SK-N-SH (cell line): ENCODE results near the gene RAB33A. TPM values are rescaled to one million over a fixed set of nuclear protein-coding genes. Genes with fewer than 3 reads are reported as not detected.

Experiments
- CTCF ChIA-PET: fragments of 300-600, 350-600 bp; formaldehyde crosslinking; extraction: SDS; loops from one replicate; lab custom pipeline; 2021; lab: Yijun Ruan, JAX
- POLR2A ChIA-PET: fragments of 350-600 bp; sonication (Branson Sonifier 250); formaldehyde crosslinking; extraction: SDS; loops from one replicate; lab custom pipeline; 2020; ENCODE audit warnings: antibody characterized with exemption, inconsistent platforms; lab: Yijun Ruan, JAX
- DNase-seq: peaks from one replicate; pipeline ENCODE4 v3.0.0; 2012
- H2AFZ ChIP-seq: fragments of 200-600 bp; sonication (generic); 2 replicates; pipeline ENCODE4 v1.8.1; 2016; ENCODE audit warnings: antibody characterized with exemption, mild to moderate bottlenecking, low read depth
- H3F3A ChIP-seq: fragments of 200-600 bp; sonication (generic); replicated peaks from 2 replicates; pipeline ENCODE3; 2016; ENCODE audit warnings: antibody characterized with exemption, mild to moderate bottlenecking; ENCODE audit not compliant: insufficient read depth
- H3K27ac ChIP-seq, 2 experiments: fragments of 200-500 bp in 1 of 2; fragments of 200-600 bp in 1 of 2; sonication (Bioruptor generic) in 1 of 2; sonication (generic), shearing (Covaris generic) in 1 of 2; 2 replicates each; pipeline versions ENCODE4 v1.5.1 to v1.6.1; 2014 to 2016; ENCODE audit warnings: low read depth in 2 of 2, inconsistent platforms in 1 of 2, low read length in 1 of 2, mild to moderate bottlenecking in 1 of 2, mixed read lengths in 1 of 2
- H3K27me3 ChIP-seq: fragments of 200-600 bp; sonication (generic), shearing (Covaris generic); 2 replicates; pipeline ENCODE4 v1.6.1; 2016; ENCODE audit warnings: mixed run types; ENCODE audit not compliant: insufficient read depth
- H3K36me3 ChIP-seq, 2 experiments: fragments of 200-500 bp in 1 of 2; fragments of 200-600 bp in 1 of 2; sonication (Bioruptor generic) in 1 of 2; sonication (generic) in 1 of 2; replicated peaks in 1 of 2; 2 replicates each; pipeline versions ENCODE3 to v1.5.1; 2014 to 2016; ENCODE audit warnings: low read length in 1 of 2, mild to moderate bottlenecking in 1 of 2; ENCODE audit not compliant: insufficient read depth in 2 of 2, control insufficient read depth in 1 of 2
- H3K4me1 ChIP-seq, 2 experiments: fragments of 200-500 bp in 1 of 2; fragments of 200-600 bp in 1 of 2; sonication (Bioruptor generic) in 1 of 2; sonication (generic), shearing (Covaris generic) in 1 of 2; 2 replicates each; pipeline versions ENCODE4 v1.5.1 to v1.6.1; 2014 to 2016; ENCODE audit warnings: low read depth in 1 of 2, low read length in 1 of 2, mixed run types in 1 of 2; ENCODE audit not compliant: insufficient read depth in 2 of 2, control insufficient read depth in 1 of 2
- H3K4me2 ChIP-seq: fragments of 200-600 bp; sonication (generic), shearing (Covaris generic); 2 replicates; pipeline ENCODE4 v1.6.1; 2017; ENCODE audit warnings: mixed run types
- H3K4me3 ChIP-seq, 2 experiments: fragments of 200-500 bp in 1 of 2; fragments of 200-600 bp in 1 of 2; sonication (Bioruptor generic) in 1 of 2; sonication (generic), shearing (Covaris generic) in 1 of 2; 2 replicates each; pipeline versions ENCODE4 v1.5.1 to v1.8.1; 2014 to 2016; ENCODE audit warnings: low read depth in 2 of 2, inconsistent platforms in 1 of 2, low read length in 1 of 2, mild to moderate bottlenecking in 1 of 2, mixed read lengths in 1 of 2, moderate library complexity in 1 of 2
- H3K79me2 ChIP-seq: fragments of 200-600 bp; sonication (generic); 2 replicates; pipeline ENCODE4 v1.8.1; 2017; ENCODE audit warnings: mild to moderate bottlenecking; ENCODE audit not compliant: insufficient read depth
- H3K9ac ChIP-seq: fragments of 200-600 bp; sonication (generic); 2 replicates; pipeline ENCODE4 v1.6.1; 2017; ENCODE audit warnings: mixed run types
- H3K9me2 ChIP-seq: fragments of 200-600 bp; sonication (generic); 2 replicates; pipeline ENCODE4 v1.6.1; 2017; ENCODE audit warnings: mixed run types
- H3K9me3 ChIP-seq: fragments of 200-600 bp; sonication (generic); 2 replicates; pipeline ENCODE4 v1.6.1; 2017; ENCODE audit warnings: mixed run types, mild to moderate bottlenecking, moderate library complexity
- H4K20me1 ChIP-seq: fragments of 200-600 bp; sonication (generic); 2 replicates; pipeline ENCODE4 v1.6.1; 2017; ENCODE audit warnings: mild to moderate bottlenecking, mixed run types; ENCODE audit not compliant: insufficient read depth
- CHD2 ChIP-seq: fragments of 150-350 bp; IDR thresholded peaks from 2 replicates; pipeline ENCODE4 v1.6.1; 2018; ENCODE audit warnings: low read length; ENCODE audit not compliant: partially characterized antibody
- EP300 ChIP-seq, 2 experiments: IDR thresholded peaks; 2 replicates each; pipeline versions ENCODE4 v1.4.0 to v1.6.1; 2012; ENCODE audit warnings: borderline replicate concordance in 1 of 2, low read depth in 1 of 2, low read length in 1 of 2
- GATA2 ChIP-seq: sonication (generic); formaldehyde crosslinking; IDR thresholded peaks from 2 replicates; pipeline ENCODE4 v1.5.0; 2020; ENCODE audit warnings: mild to moderate bottlenecking, missing genetic modification reagents
- JUND ChIP-seq: IDR thresholded peaks from 2 replicates; pipeline ENCODE4 v1.4.0; 2012
- MXI1 ChIP-seq: IDR thresholded peaks from 2 replicates; pipeline ENCODE4 v1.6.1; 2012; ENCODE audit warnings: mild to moderate bottlenecking, low read depth, low read length, improper control_type of control experiment
- NFIC ChIP-seq: IDR thresholded peaks from 2 replicates; pipeline ENCODE4 v1.4.0; 2012; ENCODE audit warnings: borderline replicate concordance
- RAD21 ChIP-seq: IDR thresholded peaks from 2 replicates; pipeline ENCODE4 v1.6.1; 2012; ENCODE audit warnings: mild to moderate bottlenecking, low read length
- RCOR1 ChIP-seq: fragments of 150-350 bp; IDR thresholded peaks from 2 replicates; pipeline ENCODE4 v1.6.1; 2017; ENCODE audit warnings: antibody characterized with exemption, low read length
- RFX5 ChIP-seq: IDR thresholded peaks from 2 replicates; pipeline ENCODE4 v1.6.1; 2012; ENCODE audit warnings: mild to moderate bottlenecking, improper control_type of control experiment, low read length
- SIN3A ChIP-seq: IDR thresholded peaks from 2 replicates; pipeline ENCODE4 v1.6.1; 2012; ENCODE audit warnings: low read depth, mild to moderate bottlenecking, low read length, moderate library complexity, borderline replicate concordance
- TAF1 ChIP-seq: IDR thresholded peaks from 2 replicates; pipeline ENCODE4 v1.6.1; 2012; ENCODE audit warnings: low read depth, mild to moderate bottlenecking, low read length, moderate library complexity, borderline replicate concordance
- TCF12 ChIP-seq: IDR thresholded peaks from 2 replicates; pipeline ENCODE4 v1.4.0; 2012
- TEAD4 ChIP-seq: IDR thresholded peaks from 2 replicates; pipeline ENCODE4 v1.4.0; 2012; ENCODE audit warnings: mild to moderate bottlenecking, borderline replicate concordance; ENCODE audit not compliant: insufficient read depth
- YY1 ChIP-seq: IDR thresholded peaks from 2 replicates; pipeline ENCODE4 v1.4.0; 2012; ENCODE audit warnings: low read depth, mild to moderate bottlenecking
- WGBS: methylation state at CpG from one replicate; pipeline ENCODE4 v1.1.6; 2017; ENCODE audit warnings: low lambda C conversion rate; 5-methylcytosine and 5-hydroxymethylcytosine counted together
- polyA plus RNA-seq, 3 experiments: library from polyadenylated mRNA; depleted of rRNA; stranded (reverse); fragments of >200 nt; gene quantifications; 2 replicates each; pipeline ENCODE4 v1.2.3, GENCODE V29; 2012
- TF ChIP-seq, protein P1 (sequence below): fragments of 150-350 bp; IDR thresholded peaks from 2 replicates; pipeline ENCODE4 v1.6.1; 2016; ENCODE audit warnings: mild to moderate bottlenecking, low read depth, low read length
- TF ChIP-seq, protein P2 (sequence below): fragments of 200-600 bp; sonication (generic); IDR thresholded peaks from 2 replicates; pipeline ENCODE4 v1.6.1; 2017; ENCODE audit warnings: antibody characterized with exemption, mild to moderate bottlenecking, moderate library complexity
- TF ChIP-seq, protein P3 (sequence below): IDR thresholded peaks from 2 replicates; pipeline ENCODE4 v1.6.1; 2012; ENCODE audit warnings: mild to moderate bottlenecking, low read depth, low read length, moderate library complexity
- TF ChIP-seq, protein P4 (sequence below): IDR thresholded peaks from 2 replicates; pipeline ENCODE4 v1.4.0; 2012; ENCODE audit warnings: low read depth

RAB33A gene
- polyA plus RNA-seq, 1 of the 3 experiments (the other 2 are of a cell fraction) = 1.2 TPM

DNA sequence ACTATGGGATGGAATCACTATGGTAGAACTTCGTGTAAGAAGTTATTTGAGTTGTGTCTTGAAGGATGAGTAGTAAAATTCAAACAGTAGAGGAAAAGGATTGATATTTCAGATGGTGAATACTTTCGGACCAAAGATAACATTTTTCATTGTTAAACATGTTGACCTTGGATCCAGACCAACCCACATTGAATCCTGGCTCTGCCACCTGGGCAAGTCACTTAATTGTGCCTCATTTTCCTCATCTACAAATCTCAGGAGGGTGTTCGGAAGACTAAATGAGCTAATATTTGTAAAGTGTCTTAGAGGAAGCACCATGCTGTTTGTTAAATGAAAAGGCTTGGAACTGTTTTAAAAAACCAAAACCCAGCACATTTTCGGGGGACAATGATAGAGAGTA lies 4.7 kb upstream of the RAB33A start:
- no peak overlapping the region for H3K9ac ChIP-seq
- ChIA-PET POLR2A (no interaction called here), CTCF (no interaction called here)
- H2AFZ ChIP-seq = no peak overlapping the region
- no peak overlapping the region; a peak in 1 of 4 replicates for H3K27ac ChIP-seq
- H3K27me3 ChIP-seq = no peaks in the 10 kb centered on the region
- peaks cover 0 to 12% of the 10 kb centered on the region in 2 experiments; a peak in 2 of 4 replicates for H3K4me1 ChIP-seq
- H3K36me3 ChIP-seq = no peaks in the 10 kb centered on the region
- no peaks in the 10 kb centered on the region for H3K9me3 ChIP-seq
- TF ChIP-seq, protein P1, sequence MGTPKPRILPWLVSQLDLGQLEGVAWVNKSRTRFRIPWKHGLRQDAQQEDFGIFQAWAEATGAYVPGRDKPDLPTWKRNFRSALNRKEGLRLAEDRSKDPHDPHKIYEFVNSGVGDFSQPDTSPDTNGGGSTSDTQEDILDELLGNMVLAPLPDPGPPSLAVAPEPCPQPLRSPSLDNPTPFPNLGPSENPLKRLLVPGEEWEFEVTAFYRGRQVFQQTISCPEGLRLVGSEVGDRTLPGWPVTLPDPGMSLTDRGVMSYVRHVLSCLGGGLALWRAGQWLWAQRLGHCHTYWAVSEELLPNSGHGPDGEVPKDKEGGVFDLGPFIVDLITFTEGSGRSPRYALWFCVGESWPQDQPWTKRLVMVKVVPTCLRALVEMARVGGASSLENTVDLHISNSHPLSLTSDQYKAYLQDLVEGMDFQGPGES = no peak
- TF ChIP-seq, protein P2, sequence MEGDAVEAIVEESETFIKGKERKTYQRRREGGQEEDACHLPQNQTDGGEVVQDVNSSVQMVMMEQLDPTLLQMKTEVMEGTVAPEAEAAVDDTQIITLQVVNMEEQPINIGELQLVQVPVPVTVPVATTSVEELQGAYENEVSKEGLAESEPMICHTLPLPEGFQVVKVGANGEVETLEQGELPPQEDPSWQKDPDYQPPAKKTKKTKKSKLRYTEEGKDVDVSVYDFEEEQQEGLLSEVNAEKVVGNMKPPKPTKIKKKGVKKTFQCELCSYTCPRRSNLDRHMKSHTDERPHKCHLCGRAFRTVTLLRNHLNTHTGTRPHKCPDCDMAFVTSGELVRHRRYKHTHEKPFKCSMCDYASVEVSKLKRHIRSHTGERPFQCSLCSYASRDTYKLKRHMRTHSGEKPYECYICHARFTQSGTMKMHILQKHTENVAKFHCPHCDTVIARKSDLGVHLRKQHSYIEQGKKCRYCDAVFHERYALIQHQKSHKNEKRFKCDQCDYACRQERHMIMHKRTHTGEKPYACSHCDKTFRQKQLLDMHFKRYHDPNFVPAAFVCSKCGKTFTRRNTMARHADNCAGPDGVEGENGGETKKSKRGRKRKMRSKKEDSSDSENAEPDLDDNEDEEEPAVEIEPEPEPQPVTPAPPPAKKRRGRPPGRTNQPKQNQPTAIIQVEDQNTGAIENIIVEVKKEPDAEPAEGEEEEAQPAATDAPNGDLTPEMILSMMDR = no peak
- TF ChIP-seq RAD21 = no peak
- no peak for TF ChIP-seq YY1
- TF ChIP-seq NFIC = no peak
- TF ChIP-seq CHD2 = no peak
- H3K4me3 ChIP-seq = peak overlapping the region; percentile 83 to 91
- H3K79me2 ChIP-seq = peaks cover 31% of the 10 kb centered on the region
- H4K20me1 ChIP-seq = no peaks in the 10 kb centered on the region
- H3K4me2 ChIP-seq = peak overlapping the region; percentile 94
- no peaks in the 10 kb centered on the region for H3K9me2 ChIP-seq
- DNase-seq = no peak
- peaks cover 4% of the 10 kb centered on the region for H3F3A ChIP-seq
- 47% methylated on average over 4 of the region's 4 CpGs for WGBS

DNA sequence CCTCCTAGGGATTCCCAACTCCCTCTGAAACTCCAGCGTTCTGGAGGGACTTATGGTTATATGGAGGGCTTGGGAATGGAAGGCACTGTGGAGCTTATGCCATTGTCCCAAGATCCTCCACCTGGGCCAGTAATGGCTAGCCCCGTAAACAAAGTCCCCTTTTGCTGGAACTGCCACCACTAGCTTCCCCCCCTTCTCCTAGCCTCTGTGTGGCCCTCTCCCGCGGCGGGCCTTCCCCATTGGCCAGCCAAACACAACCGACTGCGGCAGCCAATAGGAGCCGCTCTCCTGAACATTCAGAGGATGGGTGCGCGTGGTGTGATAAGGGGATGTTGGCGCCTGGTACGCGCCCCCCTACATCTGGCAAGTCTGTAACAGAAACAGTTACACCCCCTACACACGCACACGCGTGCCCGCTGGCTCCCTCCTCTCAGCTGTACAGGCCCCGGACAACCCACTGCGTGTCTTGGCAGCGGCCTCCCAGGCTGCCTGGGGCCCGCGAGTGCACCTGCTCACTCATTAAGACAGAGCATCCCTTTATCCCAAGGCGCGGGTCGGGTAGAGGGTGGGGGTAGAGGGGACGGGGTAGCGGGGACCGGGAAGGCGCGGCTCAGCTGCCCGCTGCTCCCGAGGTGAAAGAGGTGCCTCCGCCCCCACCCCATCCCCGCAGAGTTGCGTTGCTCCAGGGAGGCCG lies 863 bp upstream of the RAB33A start:
- no peak overlapping the region; the same call in 1 of the 2 replicates for H2AFZ ChIP-seq
- CTCF ChIA-PET = interaction anchor here (1.3 to 3.5 kb wide), 4 partner anchors 21 to 90 kb away, joined by 3 to 21 read pairs (median 4); no protein-coding TSS in a partner anchor
- no peak overlapping the region for H3K9ac ChIP-seq
- H3K27ac ChIP-seq = peak overlapping the region in 1 of 2 experiments; percentile 94; a peak in 2 of 4 replicates
- TF ChIP-seq, protein P3, sequence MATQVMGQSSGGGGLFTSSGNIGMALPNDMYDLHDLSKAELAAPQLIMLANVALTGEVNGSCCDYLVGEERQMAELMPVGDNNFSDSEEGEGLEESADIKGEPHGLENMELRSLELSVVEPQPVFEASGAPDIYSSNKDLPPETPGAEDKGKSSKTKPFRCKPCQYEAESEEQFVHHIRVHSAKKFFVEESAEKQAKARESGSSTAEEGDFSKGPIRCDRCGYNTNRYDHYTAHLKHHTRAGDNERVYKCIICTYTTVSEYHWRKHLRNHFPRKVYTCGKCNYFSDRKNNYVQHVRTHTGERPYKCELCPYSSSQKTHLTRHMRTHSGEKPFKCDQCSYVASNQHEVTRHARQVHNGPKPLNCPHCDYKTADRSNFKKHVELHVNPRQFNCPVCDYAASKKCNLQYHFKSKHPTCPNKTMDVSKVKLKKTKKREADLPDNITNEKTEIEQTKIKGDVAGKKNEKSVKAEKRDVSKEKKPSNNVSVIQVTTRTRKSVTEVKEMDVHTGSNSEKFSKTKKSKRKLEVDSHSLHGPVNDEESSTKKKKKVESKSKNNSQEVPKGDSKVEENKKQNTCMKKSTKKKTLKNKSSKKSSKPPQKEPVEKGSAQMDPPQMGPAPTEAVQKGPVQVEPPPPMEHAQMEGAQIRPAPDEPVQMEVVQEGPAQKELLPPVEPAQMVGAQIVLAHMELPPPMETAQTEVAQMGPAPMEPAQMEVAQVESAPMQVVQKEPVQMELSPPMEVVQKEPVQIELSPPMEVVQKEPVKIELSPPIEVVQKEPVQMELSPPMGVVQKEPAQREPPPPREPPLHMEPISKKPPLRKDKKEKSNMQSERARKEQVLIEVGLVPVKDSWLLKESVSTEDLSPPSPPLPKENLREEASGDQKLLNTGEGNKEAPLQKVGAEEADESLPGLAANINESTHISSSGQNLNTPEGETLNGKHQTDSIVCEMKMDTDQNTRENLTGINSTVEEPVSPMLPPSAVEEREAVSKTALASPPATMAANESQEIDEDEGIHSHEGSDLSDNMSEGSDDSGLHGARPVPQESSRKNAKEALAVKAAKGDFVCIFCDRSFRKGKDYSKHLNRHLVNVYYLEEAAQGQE = no peak
- TF ChIP-seq EP300 (IDR thresholded peaks at IDR 0.05; ENCODE audit: borderline replicate concordance in 1 of 2, low read depth in 1 of 2, low read length in 1 of 2) (peak in 1 of 2 experiments; percentile 3; a peak in 1 of 4 replicates), RFX5 (0 out of 2 replicates have a peak, but pooled peaks have one; percentile 50), JUND (no peak), TEAD4 (no peak), SIN3A (no peak), MXI1 (peak; percentile 53; the same call in 1 of the 2 replicates), RCOR1 (no peak), YY1 (no peak), TAF1 (no peak), TCF12 (no peak), GATA2 (CRISPR knock-in tag) (peak; percentile 36), RAD21 (no peak)
- TF ChIP-seq, protein P1 = no peak
- TF ChIP-seq, protein P4, sequence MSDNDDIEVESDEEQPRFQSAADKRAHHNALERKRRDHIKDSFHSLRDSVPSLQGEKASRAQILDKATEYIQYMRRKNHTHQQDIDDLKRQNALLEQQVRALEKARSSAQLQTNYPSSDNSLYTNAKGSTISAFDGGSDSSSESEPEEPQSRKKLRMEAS = no peak
- no peaks in the 10 kb centered on the region for H4K20me1 ChIP-seq
- H3K79me2 ChIP-seq = no peaks in the 10 kb centered on the region
- no peaks in the 10 kb centered on the region; the same call in 1 of the 2 replicates for H3K27me3 ChIP-seq
- WGBS = 19% methylated on average over 25 of the region's 36 CpGs
- no peaks in the 10 kb centered on the region for H3K36me3 ChIP-seq
- H3K9me3 ChIP-seq = no peaks in the 10 kb centered on the region
- peaks cover 8 to 21% of the 10 kb centered on the region in 2 experiments; a peak in 2 of 4 replicates for H3K4me1 ChIP-seq
- POLR2A ChIA-PET = interaction anchor here (0.9 to 2.0 kb wide), 7 partner anchors 9 to 91 kb away, joined by 3 to 6 read pairs (median 4); no protein-coding TSS in a partner anchor
- peak; percentile 83 for DNase-seq
- H3K4me2 ChIP-seq = peak overlapping the region; percentile 71
- peaks cover 8% of the 10 kb centered on the region for H3F3A ChIP-seq
- H3K4me3 ChIP-seq = peak overlapping the region; percentile 51 to 56
- H3K9me2 ChIP-seq = no peaks in the 10 kb centered on the region
